ENCODE data around the gene AP1S1.
"Not testable (repeated sequence)": the region's sequence is repeated elsewhere in the genome, so short reads cannot be mapped to it uniquely, and the experiment has no call there.

The AP1S1 gene

GRCh38 chr7:101153969-101154692 lies at the start of gene AP1S1:
TSS of gene AP1S1 (plus strand) at chr7:101154476. CDS start at chr7:101154515, 39 bp downstream.
- DNase-seq, result peak; percentile 86

- DNase-seq, result no peak
Observed at GRCh38 chr7:101104799-101105198, 49.5 kb upstream of the AP1S1 start.

- not testable (repeated sequence) for DNase-seq
Observed at GRCh38 chr7:101105248-101105647, 49.0 kb upstream of the AP1S1 start.

GRCh38 chr7:101106386-101106785 lies 47.9 kb upstream of the AP1S1 start:
- no peak for DNase-seq

GRCh38 chr7:101108330-101108857 lies 45.9 kb upstream of the AP1S1 start:
- no peak for DNase-seq

- DNase-seq, result no peak
Observed at GRCh38 chr7:101108961-101109360, 45.3 kb upstream of the AP1S1 start.

- no peak for DNase-seq
Observed at GRCh38 chr7:101109368-101109767, 44.9 kb upstream of the AP1S1 start.

- no peak for DNase-seq
Observed at GRCh38 chr7:101111261-101111660, 43.0 kb upstream of the AP1S1 start.

- no peak for DNase-seq
Observed at GRCh38 chr7:101112233-101112632, 42.0 kb upstream of the AP1S1 start.

GRCh38 chr7:101113140-101113539 lies 41.1 kb upstream of the AP1S1 start:
- DNase-seq, result not testable (repeated sequence)

GRCh38 chr7:101113836-101114235 lies 40.4 kb upstream of the AP1S1 start:
- DNase-seq, result no peak

- DNase-seq, result no peak
Observed at GRCh38 chr7:101114492-101114891, 39.8 kb upstream of the AP1S1 start.

- no peak for DNase-seq
Observed at GRCh38 chr7:101115215-101115614, 39.1 kb upstream of the AP1S1 start.

GRCh38 chr7:101116898-101117297 lies 37.4 kb upstream of the AP1S1 start:
- no peak for DNase-seq

GRCh38 chr7:101118856-101119255 lies 35.4 kb upstream of the AP1S1 start:
- DNase-seq, result no peak

GRCh38 chr7:101119876-101120275 lies 34.4 kb upstream of the AP1S1 start:
- DNase-seq, result no peak

GRCh38 chr7:101120315-101120714 lies 34.0 kb upstream of the AP1S1 start:
- no peak for DNase-seq

- not testable (repeated sequence) for DNase-seq
Observed at GRCh38 chr7:101121631-101121990, 32.7 kb upstream of the AP1S1 start.

GRCh38 chr7:101121991-101122932 lies 32.0 kb upstream of the AP1S1 start:
- DNase-seq, result peak; percentile 65

- DNase-seq, result no peak
Observed at GRCh38 chr7:101122933-101123702, 31.2 kb upstream of the AP1S1 start.

GRCh38 chr7:101123703-101124068 lies 30.6 kb upstream of the AP1S1 start:
- no peak for DNase-seq

- DNase-seq, result no peak
Observed at GRCh38 chr7:101124376-101125056, 29.8 kb upstream of the AP1S1 start.
